Stimulated activated CD4-positive, alpha-beta T cell treated with anti-CD3 and anti-CD28 coated beads, TNF-alpha, amount 100 ng/mL, for 48 hours (primary cell): ENCODE results near the gene TADA2B.
A peak's percentile ranks its signal among the peaks of the same experiment; 100 is the strongest.
"Not testable (repeated sequence)": the region's sequence is repeated elsewhere in the genome, so short reads cannot be mapped to it uniquely, and the experiment has no call there.

Experiments
- DNase-seq, 3 donors: peaks; one replicate each; pipeline ENCODE4 v3.0.0-alpha.2; 2020; ENCODE audit warnings: low read depth in 3 of 3

Gene TADA2B

DNA sequence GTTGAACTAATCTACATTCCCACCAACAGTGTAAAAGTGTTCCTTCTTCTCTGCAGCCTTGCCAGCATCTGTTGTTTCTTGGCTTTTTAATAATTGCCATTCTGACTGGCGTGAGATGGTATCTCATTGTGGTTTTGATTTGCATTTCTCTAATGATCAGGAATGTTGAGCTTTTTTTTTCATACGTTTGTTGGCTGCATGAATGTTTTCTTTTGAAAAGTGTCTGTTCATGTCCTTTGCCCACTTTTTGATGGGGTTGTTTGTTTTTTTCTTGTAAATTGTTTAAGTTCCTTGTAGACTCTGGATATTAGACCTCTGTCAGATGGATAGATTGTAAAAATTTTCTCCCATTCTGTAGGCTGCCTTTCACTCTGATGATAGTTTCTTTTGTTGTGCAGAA lies 36.7 kb downstream of the TADA2B start:
- not testable (repeated sequence) for DNase-seq

DNA sequence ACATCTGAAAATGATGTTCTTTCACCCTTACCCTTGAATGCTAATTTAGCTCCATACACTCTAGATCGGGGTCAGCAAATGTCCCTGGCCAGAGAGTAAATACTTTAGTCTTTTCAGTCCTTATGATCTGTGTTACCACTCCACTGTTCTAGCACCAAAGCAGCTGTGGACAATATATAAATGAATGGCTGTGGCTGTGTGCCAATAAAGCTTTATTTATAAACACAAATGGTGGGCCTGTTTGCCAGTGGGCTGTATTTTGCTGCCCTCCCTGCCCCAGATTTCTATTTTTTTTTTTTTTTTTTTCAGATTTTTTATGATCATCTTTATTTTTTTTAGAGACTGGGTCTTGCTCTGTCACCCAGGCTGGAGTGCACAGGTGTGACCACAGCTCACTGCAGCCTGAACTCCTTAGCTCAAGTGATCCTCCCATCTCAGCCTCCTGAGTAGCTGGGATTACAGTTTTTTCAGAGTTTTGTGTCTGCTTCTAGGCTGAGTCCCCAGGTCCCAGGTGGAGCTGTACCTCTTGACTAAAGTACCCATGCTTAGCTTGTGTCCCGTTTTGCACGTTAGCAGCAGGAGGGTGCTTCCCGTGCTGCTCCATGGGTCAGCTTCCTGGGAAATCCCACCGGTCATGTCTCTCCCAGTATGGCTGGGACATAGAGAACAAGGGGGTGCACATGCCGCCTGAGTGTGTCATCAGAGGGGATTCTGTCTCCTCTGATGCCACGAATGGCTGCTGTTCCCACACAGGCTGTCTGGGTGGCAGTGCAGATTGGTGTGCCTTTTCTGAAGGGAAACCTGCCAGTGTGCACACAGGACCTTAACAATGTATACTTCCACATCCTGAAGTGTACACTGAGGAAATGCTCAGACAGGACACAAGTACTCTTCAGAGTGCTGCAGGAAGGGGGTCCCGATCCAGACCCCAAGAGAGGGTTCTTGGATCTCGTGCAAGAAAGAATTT lies 40.7 kb downstream of the TADA2B start:
- DNase-seq = no peak

DNA sequence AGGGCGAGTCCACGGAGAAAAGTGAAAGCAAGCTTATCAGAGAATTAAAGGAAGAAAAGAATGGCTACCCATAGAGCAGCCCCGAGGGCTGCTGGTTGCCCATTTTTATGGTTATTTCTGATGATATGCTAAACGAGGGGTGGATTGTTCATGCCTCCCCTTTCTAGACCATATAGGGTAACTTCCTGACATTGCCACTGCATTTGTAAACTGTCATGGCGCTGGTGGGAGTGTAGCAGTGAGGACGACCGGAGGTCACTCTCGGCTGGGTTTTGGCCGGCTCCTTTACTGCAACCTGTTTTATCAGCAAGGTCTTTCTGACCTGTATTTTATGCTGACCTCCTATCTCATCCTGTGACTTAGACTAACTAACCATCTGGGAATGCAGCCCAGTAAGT lies 41.4 kb downstream of the TADA2B start:
- DNase-seq = not testable (repeated sequence)

DNA sequence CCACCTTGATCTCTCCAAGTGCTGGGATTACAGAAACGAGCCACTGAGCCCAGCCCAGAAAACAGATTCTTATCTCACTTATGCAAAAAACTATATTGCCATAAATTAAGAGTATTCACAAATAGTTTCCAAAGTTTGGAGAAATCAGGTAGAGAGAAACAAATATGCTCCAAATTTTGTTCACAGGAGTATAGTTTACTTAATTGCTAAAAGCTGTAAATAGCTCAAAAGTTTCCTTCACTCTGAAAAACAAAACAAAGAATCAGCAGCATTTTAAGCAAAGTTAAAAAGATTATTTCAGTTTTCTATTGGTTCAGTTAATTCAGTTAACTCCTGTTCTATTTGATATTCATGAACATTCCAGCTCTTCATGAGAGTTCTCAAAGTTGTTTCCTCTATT lies 43.2 kb downstream of the TADA2B start:
- DNase-seq = no peak

DNA sequence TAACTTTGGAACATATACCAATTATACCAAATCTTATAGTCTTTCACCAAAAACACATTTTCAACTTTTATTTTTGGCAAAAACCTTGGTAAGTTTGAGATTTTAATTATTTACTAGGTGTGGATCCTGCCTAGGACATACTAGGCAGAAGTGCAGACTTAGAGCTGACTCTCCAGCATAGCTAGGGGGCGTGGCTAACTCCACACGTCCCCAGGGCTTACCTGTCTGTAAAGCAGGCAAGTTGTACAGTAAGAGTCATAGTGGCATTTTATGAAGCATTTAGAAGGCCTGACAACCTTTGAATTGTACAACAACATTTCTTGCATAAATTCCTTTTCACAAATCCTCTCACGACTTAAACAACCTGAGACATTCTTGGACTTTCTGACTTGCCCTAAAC lies 43.9 kb downstream of the TADA2B start:
- DNase-seq = no peak

DNA sequence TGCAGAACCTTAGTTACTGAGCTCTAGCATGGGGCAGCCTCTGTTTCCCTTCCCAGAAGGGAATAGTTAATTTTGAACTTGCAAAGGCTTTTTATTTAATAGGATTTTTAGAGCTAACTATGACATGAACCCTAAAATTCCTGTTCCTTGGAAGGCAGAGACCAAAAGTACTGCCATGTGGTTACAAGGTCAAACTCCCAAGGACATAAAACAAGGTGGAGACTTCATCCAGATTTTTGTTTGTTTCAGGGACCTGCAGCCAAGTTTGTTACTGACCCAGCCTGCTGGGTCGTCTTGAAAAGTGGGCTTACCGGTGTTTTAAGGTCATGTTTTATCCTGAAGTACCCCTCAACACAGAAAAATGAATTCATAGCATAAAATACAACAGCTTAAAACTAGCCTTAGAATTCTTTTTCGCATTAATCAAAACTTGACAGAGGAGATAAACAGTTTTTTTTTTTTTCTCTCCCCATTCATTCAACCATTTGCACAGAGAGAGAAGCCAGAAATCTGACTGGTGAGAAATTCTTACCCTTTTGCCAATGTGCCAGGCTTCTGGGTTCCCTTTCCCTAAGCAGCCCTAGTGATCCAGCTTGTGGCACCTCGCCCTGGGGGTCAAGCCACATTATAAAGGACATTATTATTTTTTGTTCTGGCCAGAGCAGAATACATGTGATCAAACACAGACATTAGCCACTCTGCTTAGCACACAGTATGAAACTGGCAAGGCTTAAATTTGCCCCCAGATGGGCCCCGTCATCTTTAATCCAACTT lies 46.2 kb downstream of the TADA2B start:
- no peak for DNase-seq

DNA sequence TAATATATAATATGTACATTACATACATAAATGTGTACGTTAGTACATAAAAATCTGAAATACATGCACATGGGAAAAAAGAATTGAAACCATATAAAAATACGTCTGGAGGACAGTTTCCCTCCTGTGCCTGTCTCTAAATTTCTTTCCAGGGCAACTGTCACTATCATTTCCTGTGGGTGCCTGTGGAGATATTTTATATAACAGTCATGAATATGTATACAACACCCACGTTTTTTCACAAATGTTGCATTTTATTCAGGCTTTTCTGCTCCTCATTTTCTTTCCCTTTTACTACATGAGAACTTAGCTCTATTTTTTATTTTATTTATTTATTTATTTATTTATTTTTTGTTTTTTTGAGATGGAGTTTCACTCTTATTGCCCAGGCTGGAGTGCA lies 48.9 kb downstream of the TADA2B start:
- DNase-seq = no peak

DNA sequence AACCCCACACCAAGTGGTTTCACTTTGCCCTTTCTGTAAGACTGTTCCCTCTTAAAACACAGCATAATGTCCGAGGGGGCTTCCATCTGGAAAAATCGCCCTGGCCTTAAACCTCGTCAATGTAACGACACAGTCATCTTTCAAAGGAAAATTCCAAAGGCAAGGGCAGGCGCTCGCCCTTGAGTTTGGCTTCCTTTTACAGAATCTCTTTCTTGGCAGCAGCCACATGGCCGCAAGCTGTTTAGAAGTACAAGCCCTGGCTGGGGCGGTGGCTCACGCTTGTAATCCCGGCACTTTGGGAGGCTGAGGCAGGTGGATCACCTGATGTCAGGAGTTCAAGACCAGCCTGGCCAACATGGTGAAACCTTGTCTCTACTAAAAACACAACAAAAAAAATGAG lies 51.7 kb downstream of the TADA2B start:
- DNase-seq = no peak

DNA sequence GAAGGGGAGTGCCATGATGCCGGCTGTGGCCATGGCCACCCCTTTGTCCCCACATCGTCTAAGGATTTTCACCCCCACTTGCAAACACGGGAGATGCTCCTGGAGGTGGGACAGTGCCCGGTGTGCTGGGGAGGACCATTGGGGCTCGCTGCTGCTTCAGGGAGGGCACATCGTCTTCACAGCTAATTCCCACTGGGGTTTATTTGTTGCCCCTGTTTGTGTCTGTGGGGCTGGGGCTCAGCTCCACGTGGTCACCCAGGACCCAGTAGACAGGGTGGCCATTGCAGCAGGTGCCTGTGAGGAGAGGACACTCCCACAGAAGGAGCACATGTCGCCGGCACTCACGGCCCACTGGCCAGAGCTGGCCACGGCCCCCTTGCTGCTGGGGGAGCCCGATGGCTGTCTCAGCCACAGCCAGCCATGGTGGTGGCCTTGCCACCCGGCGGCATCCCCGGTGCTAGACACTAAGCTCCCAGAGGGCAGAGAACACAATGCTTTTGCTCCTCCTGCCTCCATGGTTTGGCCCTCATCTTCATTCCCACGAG lies 52.5 kb downstream of the TADA2B start:
- no peak for DNase-seq

DNA sequence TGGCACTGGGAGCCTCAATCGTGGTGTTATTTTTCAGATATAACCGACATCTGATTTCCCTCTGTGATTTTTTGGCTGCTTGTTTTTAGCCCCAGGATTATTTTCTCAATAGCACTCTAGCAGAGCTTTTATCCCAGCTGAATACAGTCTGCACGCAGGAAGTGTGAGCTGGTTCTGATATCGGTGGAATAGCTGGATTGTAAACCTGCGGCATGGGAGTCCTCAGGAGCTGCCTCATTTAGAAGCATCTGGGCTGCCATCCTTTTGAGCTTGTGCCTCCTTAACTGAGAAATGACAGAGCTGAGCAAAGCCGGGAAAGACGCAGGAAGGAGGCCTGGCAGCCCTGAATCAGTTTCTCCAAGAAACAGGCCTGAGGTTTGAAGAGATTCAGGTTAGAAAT lies 53.1 kb downstream of the TADA2B start:
- no peak for DNase-seq

DNA sequence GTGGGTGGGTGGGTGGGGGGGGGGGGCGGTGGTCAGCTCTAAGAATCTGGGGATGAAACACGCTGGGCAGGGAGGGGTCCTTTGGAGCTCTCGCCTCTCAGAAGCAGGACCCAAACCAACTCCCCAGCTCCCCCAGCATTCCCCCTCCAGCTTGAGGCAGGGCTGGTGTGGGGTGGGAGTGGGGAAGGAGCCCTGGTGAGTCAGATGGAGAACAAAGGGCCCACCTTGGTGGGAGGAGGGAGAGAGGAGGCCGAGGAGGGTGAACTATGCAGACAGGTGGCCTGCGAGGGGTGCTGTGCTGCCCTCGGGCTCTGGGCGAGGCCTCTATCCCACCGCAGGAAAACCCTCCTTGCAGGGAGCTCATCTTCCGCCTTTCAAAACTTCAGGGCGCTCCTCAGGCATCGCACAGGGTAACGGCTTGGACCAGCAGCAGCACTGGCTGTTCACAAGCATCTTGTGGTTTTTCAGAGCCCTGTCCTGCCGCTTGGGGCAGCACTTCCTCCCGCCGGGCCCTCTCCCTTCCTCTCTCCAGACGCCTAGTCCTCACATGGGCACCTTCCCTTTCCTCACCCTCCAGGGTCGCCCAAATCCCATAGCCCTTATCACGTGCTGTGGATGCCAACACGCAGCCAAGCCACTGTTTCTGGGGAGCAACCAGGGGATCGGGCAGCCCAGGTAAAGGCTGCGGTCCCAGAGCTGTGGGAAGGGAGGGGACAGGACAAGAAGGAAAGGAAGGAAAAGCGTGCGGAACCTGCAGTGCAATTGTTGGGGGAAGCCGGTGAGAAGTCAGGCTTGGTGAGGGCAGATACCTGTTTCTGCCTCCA lies 58.7 kb downstream of the TADA2B start:
- peak; percentile 32 to 45 (median 35) for DNase-seq

DNA sequence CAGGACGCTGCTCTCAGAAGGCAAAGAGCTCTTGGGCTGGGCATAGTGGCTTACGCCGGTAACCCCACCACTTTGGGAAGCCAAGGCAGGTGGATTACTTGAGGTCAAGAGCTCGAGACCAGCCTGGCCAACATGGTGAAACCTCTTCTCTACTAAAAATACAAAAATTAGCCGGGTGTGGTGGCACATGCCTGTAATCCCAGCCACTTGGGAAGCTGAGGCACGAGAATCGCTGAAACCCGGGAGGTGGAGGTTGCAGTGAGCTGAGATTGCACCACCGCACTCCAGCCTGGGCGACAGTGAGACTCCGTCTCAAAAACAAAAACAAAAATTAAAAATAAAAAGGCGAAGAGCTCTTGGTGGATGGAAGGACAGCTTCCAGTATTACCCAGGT lies 59.3 kb downstream of the TADA2B start:
- peak in 1 of 3 donors; percentile 10 for DNase-seq

DNA sequence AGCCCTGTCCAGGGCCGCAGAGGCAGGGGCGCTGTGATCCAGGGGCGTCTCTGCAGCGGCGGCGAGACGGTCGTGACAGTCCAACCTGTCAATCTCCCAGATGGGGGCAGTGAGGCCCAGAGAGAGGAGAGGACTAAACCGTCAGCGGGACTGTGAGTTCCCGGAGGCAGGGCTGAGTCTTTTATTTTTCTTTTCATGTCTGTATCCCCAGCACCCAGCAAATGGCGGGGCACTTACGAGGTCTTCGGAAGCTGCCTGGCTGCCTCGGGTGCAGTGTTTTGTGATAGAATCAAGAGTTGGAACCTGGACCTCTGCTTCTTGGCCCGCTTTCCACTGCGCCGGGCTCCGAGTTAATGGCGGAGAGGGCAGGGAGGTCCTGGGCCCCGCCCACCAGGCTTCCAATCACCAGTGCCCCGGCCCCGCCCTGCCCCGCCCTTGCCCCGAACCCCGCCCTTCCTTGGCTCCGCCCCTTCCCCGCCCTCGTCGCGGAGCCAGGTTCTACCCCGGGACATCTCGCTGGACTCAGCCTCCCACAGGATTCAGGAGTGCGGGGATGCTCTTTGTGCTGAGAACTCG lies 59.9 kb downstream of the TADA2B start:
- DNase-seq = peak; percentile 67 to 90 (median 67)

DNA sequence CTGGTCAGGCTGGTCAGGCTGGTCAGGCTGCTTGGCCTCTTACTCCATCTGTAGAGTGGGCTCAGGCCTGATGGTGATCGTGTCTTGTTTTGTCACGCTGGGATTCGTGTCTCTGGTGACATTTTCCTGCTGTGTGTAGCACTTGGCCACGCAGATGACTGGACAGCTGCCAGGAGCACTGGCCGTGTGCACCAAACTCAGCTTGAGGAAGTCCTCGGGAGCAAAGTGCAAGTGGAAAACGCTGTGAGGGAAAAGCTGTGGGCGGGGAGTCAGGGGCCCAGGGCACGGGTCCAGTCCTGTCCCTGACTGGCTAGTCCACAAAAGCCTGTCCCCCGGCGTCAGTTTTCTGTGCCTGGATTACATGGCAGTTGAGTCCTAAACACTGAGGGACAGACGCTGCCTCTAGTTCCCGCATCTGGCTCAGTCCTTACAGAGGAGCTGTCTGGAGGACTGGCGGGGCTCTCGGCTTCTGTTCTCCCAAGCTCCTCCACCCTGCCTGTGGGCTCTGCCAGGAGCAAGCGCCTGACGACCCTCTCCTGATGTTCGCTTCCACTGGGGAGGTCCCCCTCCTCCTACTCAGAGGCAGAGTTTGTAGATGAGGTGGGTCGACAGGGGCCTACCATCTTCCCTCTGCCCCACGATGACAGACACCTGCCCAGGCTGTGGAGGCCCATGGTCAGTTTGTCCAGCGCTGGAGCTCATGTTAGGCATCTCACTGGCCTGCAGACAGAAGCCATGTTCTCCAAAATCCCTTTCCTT lies 60.6 kb downstream of the TADA2B start:
- DNase-seq = no peak

DNA sequence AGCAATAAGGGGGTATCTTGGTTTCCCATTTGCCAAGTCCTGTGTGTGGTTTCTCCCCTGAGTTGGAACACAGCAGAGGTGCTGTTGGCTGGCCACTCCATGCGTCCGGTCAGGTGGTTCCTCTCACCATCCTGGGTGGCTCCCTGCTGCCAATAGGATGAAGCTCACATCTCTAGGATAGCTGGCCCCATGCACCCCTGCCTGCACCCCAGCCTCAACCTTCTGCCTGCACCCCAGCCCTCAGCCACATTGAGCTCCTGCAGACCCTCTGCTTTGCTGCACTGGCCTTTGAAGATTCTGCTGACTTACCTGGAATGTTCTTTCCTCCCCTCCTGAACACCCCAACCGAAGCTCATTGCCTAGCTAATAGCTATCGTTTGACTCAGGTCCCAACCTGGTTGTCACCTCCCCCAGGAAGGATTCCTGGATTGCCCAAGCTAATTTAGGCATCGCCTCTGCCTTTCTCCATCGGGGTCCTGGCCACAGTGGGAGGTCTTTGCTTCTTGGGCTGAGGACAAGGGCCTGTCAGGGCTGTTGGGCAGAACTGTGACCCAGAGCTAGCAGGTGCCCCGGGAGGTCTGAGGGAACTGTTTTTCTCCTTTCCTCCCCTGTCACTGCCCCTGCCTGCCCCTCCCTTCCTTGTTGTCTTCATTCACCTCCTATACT lies 61.3 kb downstream of the TADA2B start:
- no peak for DNase-seq

DNA sequence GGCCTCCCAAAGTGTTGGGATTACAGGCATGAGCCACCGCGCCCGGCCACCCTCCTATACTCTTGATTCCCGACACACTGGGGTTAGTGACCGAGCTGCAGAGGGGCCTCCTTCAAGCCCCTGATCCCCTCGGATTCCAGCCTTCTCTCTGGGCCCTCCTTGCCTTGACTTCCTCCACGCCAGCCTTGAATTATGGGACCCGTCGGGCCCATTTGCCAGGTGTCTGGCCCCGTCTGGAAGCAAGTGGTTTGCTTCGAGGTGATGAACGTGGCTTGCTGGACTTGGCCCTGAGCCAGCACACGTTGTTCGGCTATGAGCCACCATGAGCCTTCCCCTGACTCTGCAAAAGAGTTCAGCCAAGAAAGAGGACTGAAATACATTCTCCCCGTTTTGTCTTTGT lies 62.1 kb downstream of the TADA2B start:
- DNase-seq = no peak

DNA sequence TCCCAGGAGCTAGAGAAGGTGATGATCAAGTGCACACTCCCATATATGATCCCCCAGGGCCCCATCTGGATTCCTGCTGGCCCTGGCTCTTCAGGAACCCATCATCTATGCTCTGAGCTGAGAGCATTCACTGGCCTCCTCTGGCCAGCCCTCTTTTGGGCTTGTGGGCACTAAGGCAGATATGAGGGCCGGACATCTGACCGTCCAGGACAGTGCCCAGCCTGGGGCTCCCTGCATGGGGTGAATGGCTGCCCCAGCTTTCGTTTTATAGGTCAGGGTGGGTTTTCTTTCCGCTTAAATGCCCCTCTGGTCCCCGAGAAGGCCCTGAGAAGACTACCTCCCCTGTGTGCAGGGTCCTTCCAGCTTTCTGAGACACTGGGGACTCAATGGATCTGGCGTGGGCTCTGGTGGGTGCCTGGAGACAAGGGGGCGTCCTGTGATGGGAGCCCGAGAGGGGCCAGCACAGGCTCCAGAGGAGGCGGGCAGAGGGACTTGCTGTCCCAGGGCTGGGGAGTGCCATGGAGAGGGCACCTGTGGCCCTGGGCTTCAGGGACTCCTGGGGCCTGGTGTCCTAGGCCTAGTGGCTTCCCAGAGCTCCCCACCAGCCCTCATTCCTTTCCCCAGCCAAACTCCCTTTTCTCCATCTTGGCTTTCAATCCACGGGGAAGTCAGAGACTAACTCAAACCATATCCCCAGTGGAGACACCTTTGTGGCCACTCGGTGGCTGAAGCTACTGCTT lies 64.2 kb downstream of the TADA2B start:
- DNase-seq = no peak
